Measurements from ENCODE around the gene ZNHIT3.

The ZNHIT3 gene

DNA sequence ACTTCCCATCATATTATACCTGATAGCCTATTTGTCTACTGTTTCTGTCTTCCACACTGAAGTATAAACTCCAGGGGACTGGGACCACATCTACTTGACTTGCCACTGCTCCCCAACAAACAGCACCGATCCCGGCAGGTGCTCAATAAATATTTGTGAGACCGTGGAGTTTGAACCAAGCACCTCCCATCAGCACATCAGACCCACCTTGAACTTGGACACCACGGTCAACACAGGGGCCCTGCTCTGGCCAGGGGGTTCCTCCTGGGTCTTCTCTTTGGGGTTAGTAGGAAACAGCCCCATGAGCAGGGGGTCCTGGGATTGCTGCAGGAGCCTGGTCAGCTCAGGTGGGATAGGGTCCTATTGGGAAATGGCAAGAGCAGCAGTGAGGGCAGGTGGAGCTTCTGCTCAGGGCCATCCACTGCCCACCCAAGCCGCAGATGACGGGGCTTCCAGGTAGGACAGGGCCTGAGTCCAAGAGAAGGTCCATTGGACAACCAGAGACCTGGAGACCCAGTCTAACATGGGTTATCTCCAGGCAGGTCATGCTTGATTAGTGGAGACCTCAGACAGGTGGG lies 19.9 kb downstream of the ZNHIT3 start:
- no peak for TF ChIP-seq POLR2AphosphoS5 (IDR thresholded peaks at IDR 0.05; ENCODE audit: low read depth, low read length)
- TF ChIP-seq, protein P1, sequence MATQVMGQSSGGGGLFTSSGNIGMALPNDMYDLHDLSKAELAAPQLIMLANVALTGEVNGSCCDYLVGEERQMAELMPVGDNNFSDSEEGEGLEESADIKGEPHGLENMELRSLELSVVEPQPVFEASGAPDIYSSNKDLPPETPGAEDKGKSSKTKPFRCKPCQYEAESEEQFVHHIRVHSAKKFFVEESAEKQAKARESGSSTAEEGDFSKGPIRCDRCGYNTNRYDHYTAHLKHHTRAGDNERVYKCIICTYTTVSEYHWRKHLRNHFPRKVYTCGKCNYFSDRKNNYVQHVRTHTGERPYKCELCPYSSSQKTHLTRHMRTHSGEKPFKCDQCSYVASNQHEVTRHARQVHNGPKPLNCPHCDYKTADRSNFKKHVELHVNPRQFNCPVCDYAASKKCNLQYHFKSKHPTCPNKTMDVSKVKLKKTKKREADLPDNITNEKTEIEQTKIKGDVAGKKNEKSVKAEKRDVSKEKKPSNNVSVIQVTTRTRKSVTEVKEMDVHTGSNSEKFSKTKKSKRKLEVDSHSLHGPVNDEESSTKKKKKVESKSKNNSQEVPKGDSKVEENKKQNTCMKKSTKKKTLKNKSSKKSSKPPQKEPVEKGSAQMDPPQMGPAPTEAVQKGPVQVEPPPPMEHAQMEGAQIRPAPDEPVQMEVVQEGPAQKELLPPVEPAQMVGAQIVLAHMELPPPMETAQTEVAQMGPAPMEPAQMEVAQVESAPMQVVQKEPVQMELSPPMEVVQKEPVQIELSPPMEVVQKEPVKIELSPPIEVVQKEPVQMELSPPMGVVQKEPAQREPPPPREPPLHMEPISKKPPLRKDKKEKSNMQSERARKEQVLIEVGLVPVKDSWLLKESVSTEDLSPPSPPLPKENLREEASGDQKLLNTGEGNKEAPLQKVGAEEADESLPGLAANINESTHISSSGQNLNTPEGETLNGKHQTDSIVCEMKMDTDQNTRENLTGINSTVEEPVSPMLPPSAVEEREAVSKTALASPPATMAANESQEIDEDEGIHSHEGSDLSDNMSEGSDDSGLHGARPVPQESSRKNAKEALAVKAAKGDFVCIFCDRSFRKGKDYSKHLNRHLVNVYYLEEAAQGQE (IDR thresholded peaks at IDR 0.05; ENCODE audit: insufficient read depth in 1 of 2, low read depth in 2 of 2, low read length in 2 of 2): no peak
- no peak for TF ChIP-seq TAF1 (IDR thresholded peaks at IDR 0.05; ENCODE audit: borderline replicate concordance, insufficient read depth, low read length)

DNA sequence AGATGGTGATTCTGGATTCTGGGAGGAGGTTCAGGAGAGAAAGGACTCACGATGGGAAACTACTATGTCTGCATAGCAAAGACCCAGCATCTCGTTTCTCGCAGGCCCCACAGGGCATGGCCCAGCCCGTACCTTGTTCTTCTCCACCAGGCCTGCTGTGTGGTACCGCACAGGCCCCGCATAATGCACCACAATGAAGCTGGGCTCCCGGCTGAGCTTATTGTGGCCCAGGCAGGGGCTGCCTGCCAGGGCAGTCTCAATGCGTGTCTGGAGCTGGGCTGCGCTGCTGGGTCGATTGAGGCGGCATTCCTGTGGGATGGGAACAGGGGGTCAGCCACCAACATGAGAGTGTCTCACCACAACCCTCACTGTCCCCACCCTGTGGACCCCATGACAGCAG lies 20.4 kb downstream of the ZNHIT3 start:
- TF ChIP-seq SIN3A (IDR thresholded peaks at IDR 0.05; ENCODE audit: borderline replicate concordance, insufficient read depth, low read length): no peak
- TF ChIP-seq FOXP2 (optimal IDR thresholded peaks at IDR 0.05; ENCODE audit: borderline replicate concordance, extremely low read depth, extremely low read length, insufficient read depth): no peak
- TF ChIP-seq, protein P1 (IDR thresholded peaks at IDR 0.05; ENCODE audit: insufficient read depth in 1 of 2, low read depth in 2 of 2, low read length in 2 of 2): no peak
- no peak for TF ChIP-seq TAF1 (IDR thresholded peaks at IDR 0.05; ENCODE audit: borderline replicate concordance, insufficient read depth, low read length)
- TF ChIP-seq POLR2AphosphoS5 (IDR thresholded peaks at IDR 0.05; ENCODE audit: low read depth, low read length): no peak

DNA sequence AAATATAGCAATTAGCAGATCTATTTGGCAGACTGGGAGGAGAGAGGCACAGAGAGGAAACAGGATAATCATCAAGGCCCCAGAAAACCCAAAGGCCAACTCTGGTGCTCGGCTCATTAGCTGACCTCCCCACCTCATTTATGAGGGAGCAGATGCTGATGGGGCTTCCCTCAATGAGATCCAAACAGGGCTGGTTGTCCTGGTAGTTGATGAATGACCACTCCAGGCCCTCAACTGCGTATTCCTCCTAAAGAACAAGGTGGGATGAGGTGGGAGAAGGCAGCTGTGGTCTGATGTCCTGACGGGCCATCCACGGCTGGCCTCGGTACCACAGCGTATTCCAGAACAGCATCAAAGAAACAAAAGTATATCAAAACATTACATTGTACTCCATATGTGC lies 20.8 kb downstream of the ZNHIT3 start:
- no peak for TF ChIP-seq SIN3A (IDR thresholded peaks at IDR 0.05; ENCODE audit: borderline replicate concordance, insufficient read depth, low read length)
- TF ChIP-seq, protein P1 (IDR thresholded peaks at IDR 0.05; ENCODE audit: insufficient read depth in 1 of 2, low read depth in 2 of 2, low read length in 2 of 2): no peak
- TF ChIP-seq TAF1 (IDR thresholded peaks at IDR 0.05; ENCODE audit: borderline replicate concordance, insufficient read depth, low read length): no peak
- TF ChIP-seq POLR2AphosphoS5 (IDR thresholded peaks at IDR 0.05; ENCODE audit: low read depth, low read length): no peak
- TF ChIP-seq FOXP2 (optimal IDR thresholded peaks at IDR 0.05; ENCODE audit: borderline replicate concordance, extremely low read depth, extremely low read length, insufficient read depth): no peak

DNA sequence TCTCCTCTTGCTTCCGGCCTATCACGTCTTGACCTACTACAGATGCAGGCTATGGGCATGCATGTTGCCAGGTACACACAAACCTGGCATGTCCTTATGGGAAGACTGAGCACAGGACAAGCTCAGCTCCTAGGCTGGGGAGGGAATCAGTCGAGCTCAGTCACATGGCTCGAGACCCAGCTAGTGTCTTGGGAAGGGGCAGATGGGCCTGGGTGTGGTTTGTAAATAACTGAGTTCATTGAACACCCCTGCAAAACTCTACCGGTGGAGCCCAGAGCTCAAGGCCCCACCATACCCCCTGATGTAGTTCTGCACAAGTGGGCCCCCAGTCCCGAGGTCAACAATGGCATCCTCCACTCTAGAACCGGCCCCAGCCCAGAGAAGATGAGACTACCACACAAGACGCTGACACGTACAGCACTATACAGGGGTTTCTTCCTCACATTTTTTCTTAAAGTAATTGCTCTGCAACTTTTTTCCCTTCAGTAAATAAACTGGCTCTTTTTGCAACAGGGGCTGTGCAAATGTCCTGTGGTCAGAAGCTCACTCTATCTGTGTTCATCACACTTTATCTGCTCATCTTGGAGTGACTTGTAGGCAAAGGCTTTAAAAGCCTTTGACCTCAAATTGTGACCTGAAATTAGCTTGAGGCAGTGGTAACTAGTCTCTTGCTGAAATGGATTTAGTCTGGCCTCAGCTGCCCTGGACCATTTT lies 22.9 kb downstream of the ZNHIT3 start:
- no peak for TF ChIP-seq SIN3A (IDR thresholded peaks at IDR 0.05; ENCODE audit: borderline replicate concordance, insufficient read depth, low read length)
- TF ChIP-seq FOXP2 (optimal IDR thresholded peaks at IDR 0.05; ENCODE audit: borderline replicate concordance, extremely low read depth, extremely low read length, insufficient read depth): no peak
- no peak for TF ChIP-seq POLR2AphosphoS5 (IDR thresholded peaks at IDR 0.05; ENCODE audit: low read depth, low read length)
- TF ChIP-seq, protein P1 (IDR thresholded peaks at IDR 0.05; ENCODE audit: insufficient read depth in 1 of 2, low read depth in 2 of 2, low read length in 2 of 2): no peak
- no peak for TF ChIP-seq TAF1 (IDR thresholded peaks at IDR 0.05; ENCODE audit: borderline replicate concordance, insufficient read depth, low read length)
